BLaER1 (cell line): ENCODE measurements around the gene CACNA1F.

Experiments
- H3K27ac ChIP-seq: shearing (Covaris generic); formaldehyde crosslinking; 2 replicates; pipeline ENCODE4 v1.8.1; 2022
- H3K27me3 ChIP-seq: shearing (Covaris generic); formaldehyde crosslinking; 2 replicates; pipeline ENCODE4 v1.8.1; 2022
- H3K36me3 ChIP-seq: shearing (Covaris generic); formaldehyde crosslinking; 2 replicates; pipeline ENCODE4 v1.8.1; 2022
- H3K4me1 ChIP-seq: shearing (Covaris generic); formaldehyde crosslinking; 2 replicates; pipeline ENCODE4 v1.8.1; 2022
- H3K4me2 ChIP-seq: shearing (Covaris generic); formaldehyde crosslinking; 2 replicates; pipeline ENCODE4 v1.8.1; 2022
- H3K4me3 ChIP-seq: shearing (Covaris generic); formaldehyde crosslinking; 2 replicates; pipeline ENCODE4 v1.8.1; 2022
- H3K9ac ChIP-seq: shearing (Covaris generic); formaldehyde crosslinking; 2 replicates; pipeline ENCODE4 v1.8.1; 2022
- H3K9me3 ChIP-seq: shearing (Covaris generic); formaldehyde crosslinking; 2 replicates; pipeline ENCODE4 v1.8.1; 2022
- H4K20me1 ChIP-seq: shearing (Covaris generic); formaldehyde crosslinking; 2 replicates; pipeline ENCODE4 v1.8.1; 2022
- Cebpa-rat ChIP-seq: shearing (Covaris generic); IDR thresholded peaks from 2 replicates; pipeline ENCODE4 v1.8.1; 2022

The CACNA1F gene

DNA sequence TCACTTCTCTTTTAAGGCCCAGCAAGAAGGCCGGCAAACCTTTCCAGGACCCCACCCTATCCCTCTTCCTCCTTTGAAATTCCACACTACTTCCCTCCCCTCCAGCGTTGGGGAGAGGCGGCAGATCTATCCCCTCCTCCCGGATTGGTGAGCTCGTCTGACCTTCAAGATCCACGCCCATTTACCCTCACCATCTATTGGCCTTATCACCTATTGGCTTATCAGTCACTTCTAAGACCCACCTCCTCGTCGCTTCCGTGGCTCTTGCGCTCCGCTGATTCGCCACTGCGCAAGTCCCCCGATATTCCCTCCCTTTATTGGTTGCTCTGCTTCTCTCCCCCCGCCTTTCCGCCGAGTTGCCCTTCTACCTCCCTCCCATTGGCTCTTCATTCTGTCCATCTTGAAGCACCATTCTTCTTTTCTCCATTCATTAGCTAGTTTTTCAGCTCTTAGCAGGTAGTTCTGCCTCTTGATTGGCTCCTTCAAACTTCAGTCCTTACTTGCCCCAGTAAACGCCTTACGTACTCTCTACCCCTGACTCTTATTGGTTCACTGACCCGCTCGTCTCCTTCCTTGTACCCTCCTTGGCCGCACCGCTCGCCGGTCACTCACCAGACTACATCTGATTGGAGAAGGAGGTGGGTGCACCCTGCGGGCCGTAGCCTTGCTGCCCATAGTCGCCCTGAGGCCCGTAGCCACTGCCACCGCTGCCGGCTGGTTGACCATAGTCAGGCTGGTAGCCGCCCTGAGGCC, 42.1 kb downstream of the CACNA1F start:
- no peaks in the 10 kb centered on the region for H3K36me3 ChIP-seq
- peak overlapping the region; percentile 80 for H3K9ac ChIP-seq
- H4K20me1 ChIP-seq: no peaks in the 10 kb centered on the region; the same call in 1 of the 2 replicates
- H3K9me3 ChIP-seq: no peaks in the 10 kb centered on the region
- TF ChIP-seq Cebpa-rat: no peak
- H3K27me3 ChIP-seq: peaks cover 9% of the 10 kb centered on the region
- peak overlapping the region; percentile 78 for H3K4me3 ChIP-seq
- H3K27ac ChIP-seq: peak overlapping the region; percentile 73
- H3K4me2 ChIP-seq: peak overlapping the region; percentile 70
- H3K4me1 ChIP-seq: peaks cover 39% of the 10 kb centered on the region

DNA sequence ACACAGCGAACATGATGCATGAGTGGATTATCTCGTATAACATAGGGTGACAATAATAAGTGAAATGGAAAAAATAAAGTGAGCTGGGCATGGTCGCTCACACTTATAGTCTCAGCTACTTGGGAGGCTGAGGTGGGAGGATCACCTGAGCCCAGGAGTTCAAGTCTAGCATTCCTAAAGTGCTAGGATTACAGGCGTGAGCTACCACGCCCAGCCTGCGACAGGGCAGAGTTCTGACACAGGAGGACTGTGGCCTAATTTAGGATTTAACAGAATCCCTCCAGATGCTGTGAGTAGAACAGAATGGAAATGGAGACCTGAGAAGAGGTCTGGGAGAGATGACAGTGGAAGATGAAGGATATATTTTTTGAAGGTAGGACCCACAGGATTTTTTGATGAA, 43.5 kb downstream of the CACNA1F start:
- no peak overlapping the region for H3K4me3 ChIP-seq
- TF ChIP-seq Cebpa-rat: no peak
- H3K9me3 ChIP-seq: peaks cover 2% of the 10 kb centered on the region
- H3K27ac ChIP-seq: no peak overlapping the region
- H3K36me3 ChIP-seq: no peaks in the 10 kb centered on the region
- H3K4me1 ChIP-seq: peaks cover 39% of the 10 kb centered on the region
- 0 out of 2 replicates have a peak, but pooled peaks cover under 1% of the 10 kb centered on the region for H4K20me1 ChIP-seq
- H3K27me3 ChIP-seq: no peaks in the 10 kb centered on the region
- H3K9ac ChIP-seq: no peak overlapping the region
- H3K4me2 ChIP-seq: peak overlapping the region; percentile 61

DNA sequence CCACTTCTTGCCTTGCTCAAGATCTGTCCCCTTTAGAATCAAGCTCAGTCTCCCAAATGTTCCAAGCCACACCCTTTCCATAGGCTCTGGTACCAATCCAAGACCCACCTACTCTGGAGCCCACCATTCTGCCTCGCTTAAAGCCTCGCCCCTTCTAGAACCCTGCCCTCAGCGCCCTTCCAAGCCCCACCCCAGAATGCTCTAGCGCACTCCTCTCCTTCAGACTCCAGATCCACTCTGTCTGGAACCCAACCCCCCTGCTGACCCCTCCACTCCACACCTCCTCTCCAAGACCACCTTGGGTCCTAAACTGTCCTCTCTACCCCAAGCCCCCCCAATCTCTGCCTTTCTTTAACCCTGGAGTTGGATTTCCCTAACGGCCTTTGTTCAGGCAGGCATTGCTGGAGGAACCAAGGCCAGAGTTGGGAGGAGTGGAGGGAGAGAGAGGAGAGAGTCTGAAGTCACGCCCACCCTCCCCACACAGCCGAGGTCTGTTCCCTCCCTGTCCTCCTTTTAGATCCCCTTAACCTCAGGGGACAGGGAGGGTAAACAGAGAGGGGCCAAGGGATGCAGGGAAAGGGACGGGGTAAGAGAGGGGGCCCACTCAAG, 44.6 kb downstream of the CACNA1F start:
- no peak overlapping the region for H3K4me2 ChIP-seq
- peaks cover 39% of the 10 kb centered on the region for H3K4me1 ChIP-seq

DNA sequence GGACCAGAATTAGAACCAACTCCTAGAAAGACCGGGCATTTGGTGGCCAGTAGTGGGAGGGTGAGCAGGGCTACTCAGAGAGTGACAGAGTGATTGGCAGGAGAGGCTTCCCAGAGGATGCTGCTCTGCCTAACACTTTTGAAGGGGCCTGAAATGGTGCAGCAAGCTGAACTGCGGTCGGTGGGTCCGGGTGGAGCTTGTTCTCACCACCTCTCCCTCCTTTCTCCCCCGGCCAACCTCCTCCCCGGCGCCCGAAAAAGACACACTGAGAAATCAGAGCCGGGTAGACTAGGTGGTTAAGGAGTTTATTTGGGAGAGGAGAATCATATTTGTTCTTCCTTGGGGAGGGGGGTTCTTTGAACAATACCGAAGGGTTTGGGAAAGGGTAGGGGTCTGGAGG, 45.6 kb downstream of the CACNA1F start:
- H3K27ac ChIP-seq: no peak overlapping the region
- no peak overlapping the region for H3K9ac ChIP-seq
- H3K4me3 ChIP-seq: no peak overlapping the region

More for the DNA sequence above, 44.6 kb downstream of the CACNA1F start:
- Histone ChIP-seq H3K27me3 (no peaks in the 10 kb centered on the region), H3K9me3 (peaks cover 7% of the 10 kb centered on the region), H3K27ac (no peak overlapping the region), H3K4me3 (no peak overlapping the region), H3K36me3 (peaks cover 2% of the 10 kb centered on the region; the same call in 1 of the 2 replicates), H4K20me1 (peaks cover 10% of the 10 kb centered on the region; the same call in 1 of the 2 replicates), H3K9ac (no peak overlapping the region)
- no peak for TF ChIP-seq Cebpa-rat

DNA sequence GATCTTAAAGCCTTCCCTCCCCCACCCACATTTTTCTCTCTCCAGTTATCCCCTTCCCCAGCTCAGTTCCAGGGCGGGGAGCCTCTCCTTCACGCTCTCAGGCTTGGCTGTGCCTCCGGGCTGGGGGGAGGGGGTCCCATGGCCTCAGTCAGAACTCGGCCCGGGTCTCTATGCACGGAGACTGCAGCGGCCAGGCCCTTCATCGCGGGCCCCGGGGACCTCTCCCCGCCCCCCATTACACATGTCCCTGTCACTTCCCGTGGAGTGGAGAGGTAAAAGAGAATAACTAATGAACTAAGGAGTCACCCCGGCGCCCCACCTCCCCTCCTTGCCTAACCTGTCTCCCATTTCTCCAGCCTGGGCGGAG, 46.1 kb downstream of the CACNA1F start:
- no peak for TF ChIP-seq Cebpa-rat
- H3K36me3 ChIP-seq: peaks cover 18% of the 10 kb centered on the region
- peaks cover 29% of the 10 kb centered on the region for H3K4me1 ChIP-seq
- peaks cover 7% of the 10 kb centered on the region for H3K9me3 ChIP-seq
- H3K4me2 ChIP-seq: no peak overlapping the region
- peaks cover 15% of the 10 kb centered on the region; the same call in 1 of the 2 replicates for H4K20me1 ChIP-seq
- no peaks in the 10 kb centered on the region for H3K27me3 ChIP-seq
- no peak overlapping the region for H3K4me3 ChIP-seq
- no peak overlapping the region for H3K9ac ChIP-seq
- no peak overlapping the region for H3K27ac ChIP-seq

More for the DNA sequence above, 45.6 kb downstream of the CACNA1F start:
- Histone ChIP-seq H4K20me1 (peaks cover 15% of the 10 kb centered on the region; the same call in 1 of the 2 replicates), H3K36me3 (peaks cover 12% of the 10 kb centered on the region), H3K4me2 (no peak overlapping the region), H3K9me3 (peaks cover 7% of the 10 kb centered on the region), H3K4me1 (peaks cover 35% of the 10 kb centered on the region), H3K27me3 (no peaks in the 10 kb centered on the region)
- TF ChIP-seq Cebpa-rat: no peak

DNA sequence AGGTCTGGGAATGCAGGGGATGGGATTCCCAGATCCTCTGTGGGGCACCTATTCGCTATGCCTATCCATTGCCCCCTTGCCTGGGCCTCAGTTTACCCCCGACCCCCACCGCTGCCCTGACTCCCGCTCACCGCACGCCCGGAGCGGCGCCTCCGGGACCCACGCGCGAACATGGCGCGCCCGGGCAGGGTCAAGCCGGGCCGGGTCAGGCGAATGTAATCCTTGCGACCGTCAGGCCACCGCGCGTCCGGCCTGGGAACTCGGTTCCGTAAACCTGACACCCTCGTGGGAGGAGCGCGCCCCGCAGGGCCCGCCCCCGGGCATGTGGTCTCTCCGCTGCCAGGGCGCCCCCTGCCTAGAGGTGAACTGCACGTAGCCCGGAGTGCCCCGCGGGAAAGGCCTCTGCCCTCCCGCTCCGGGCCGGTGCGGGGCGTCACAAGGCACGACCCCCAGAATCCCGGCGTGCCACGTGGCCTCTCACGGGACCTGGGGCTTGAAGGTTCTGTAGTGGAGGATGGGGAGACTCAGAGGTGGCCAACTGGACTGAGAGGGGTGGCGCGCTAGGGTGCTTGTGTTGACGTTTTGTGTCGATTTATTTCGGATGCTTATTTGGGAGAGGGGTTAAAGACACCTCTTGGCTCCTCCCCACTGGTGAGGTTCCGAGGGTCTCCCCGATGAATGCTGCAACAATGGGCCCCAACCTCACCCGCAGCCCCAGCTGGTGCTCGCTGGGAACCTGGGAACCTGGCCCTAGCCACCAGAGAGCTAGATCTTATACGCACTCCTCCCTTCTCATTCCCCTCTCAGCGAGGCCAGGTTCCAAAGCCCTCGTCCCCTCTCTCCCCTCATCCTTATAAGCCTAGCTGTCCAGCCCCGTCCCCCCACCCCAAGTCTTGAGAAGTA, 46.8 kb downstream of the CACNA1F start, which contains the start of gene PRICKLE3:
TSS of gene PRICKLE3 (minus strand) at position 249 of the 903 bp plus-strand sequence. CDS start at position 173, 76 bp downstream.
- H3K9ac ChIP-seq: peak within 1 kb of the TSS; percentile 83
- peaks cover 28% of the 10 kb centered on the region for H3K4me1 ChIP-seq
- peaks cover 15% of the 10 kb centered on the region; the same call in 1 of the 2 replicates for H4K20me1 ChIP-seq
- TF ChIP-seq Cebpa-rat: no peak
- H3K4me3 ChIP-seq: peak within 1 kb of the TSS; percentile 81
- peaks cover 19% of the 10 kb centered on the region for H3K36me3 ChIP-seq
- H3K27ac ChIP-seq: peak within 1 kb of the TSS; percentile 76
- no peaks in the 10 kb centered on the region for H3K27me3 ChIP-seq
- peaks cover 7% of the 10 kb centered on the region for H3K9me3 ChIP-seq
- peak within 1 kb of the TSS; percentile 87 for H3K4me2 ChIP-seq

DNA sequence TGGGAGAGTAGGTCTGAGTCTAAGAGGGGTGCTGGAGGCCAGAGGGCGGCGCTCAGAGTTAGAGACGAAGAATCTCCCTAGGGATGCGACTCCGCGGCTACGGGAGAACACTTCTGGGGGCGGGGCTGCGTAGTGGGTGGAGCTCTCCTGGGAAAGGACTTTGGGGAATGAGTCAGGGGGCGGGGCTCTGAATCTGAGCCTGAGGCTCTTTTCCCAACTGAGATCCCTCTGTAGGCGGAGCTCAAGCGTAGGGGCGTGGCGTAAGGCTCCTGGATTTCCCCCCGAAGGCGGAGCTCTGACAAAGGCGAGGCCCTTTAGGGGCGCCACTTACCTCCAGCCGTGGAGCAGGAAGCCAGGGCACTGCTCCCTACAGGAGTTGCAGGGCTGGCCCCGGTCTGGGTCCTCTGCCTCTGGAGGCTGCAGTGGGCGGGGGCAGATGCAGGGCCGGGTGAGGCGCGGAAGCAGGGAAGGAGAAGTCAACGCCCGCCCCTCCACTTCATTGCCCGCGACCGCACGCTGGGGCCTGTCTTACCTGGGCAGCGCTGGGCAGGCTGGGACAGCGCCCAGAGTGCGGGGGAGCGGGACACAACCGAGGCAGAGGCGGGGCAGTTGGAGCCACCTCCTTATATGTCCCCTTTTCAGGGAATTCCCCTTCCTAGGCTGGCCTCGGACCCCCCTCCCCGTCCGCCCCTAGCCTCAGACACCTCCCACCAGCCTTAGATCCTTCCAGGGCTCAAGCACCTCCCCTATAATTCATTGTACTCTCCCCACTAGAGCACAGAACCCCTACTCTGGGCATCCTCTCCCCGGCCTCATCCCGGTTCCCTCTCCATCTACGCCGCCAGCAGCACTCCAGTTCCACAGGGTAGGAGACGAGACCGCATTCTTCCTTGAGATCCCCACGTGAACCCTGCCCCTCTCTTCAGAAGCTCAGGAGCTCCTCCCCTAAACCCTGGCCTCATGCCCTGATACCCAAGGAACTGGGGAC, 48.6 kb downstream of the CACNA1F start:
- H3K4me2 ChIP-seq: peak overlapping the region; percentile 87
- peak overlapping the region; percentile 83 for H3K9ac ChIP-seq
- H3K36me3 ChIP-seq: peaks cover 33% of the 10 kb centered on the region
- peak overlapping the region; percentile 81 for H3K4me3 ChIP-seq
- no peaks in the 10 kb centered on the region for H3K27me3 ChIP-seq
- peak overlapping the region; percentile 60 for H3K27ac ChIP-seq
- H3K9me3 ChIP-seq: peaks cover 7% of the 10 kb centered on the region
- peaks cover 20% of the 10 kb centered on the region for H3K4me1 ChIP-seq
- TF ChIP-seq Cebpa-rat: no peak
- H4K20me1 ChIP-seq: peaks cover 15% of the 10 kb centered on the region; the same call in 1 of the 2 replicates

DNA sequence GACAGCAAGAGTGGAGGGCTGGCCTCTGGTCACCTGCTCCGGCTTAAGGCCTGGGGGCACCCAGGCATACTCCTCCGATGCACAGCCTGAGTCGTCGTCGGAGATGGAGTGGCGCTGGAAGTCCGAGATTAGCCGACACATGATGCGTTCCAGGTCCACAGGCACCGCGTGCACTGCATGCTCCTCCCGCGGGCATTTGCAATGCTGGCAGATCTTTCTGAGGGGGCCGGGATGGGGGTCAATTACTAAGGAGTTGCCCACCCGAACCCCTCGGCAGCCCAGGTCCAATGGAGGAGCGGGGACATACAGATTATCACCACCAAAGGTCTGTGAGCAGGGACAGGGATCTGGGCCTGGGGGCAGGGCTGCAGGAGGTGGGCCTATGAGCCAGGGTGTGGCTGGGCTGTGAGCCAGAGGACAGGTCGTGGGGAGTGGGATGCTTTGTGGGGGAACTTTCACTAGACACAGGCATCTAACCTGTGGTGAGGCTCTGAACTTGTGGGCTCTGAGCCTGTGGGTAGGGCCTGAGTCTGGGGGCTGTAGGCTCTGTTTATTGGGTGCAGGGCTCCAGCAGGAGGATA, 49.3 kb downstream of the CACNA1F start:
- Histone ChIP-seq H3K9ac (no peak overlapping the region), H3K36me3 (peaks cover 41% of the 10 kb centered on the region), H4K20me1 (peaks cover 15% of the 10 kb centered on the region; the same call in 1 of the 2 replicates), H3K4me3 (no peak overlapping the region), H3K27ac (no peak overlapping the region), H3K4me2 (peak overlapping the region; percentile 87), H3K27me3 (no peaks in the 10 kb centered on the region), H3K9me3 (peaks cover 7% of the 10 kb centered on the region), H3K4me1 (peaks cover 16% of the 10 kb centered on the region)
- no peak for TF ChIP-seq Cebpa-rat
